ENCODE measurements around the gene NCAPD3. TPM values are rescaled to one million over a fixed set of nuclear protein-coding genes. Genes with fewer than 3 reads are reported as not detected.
A peak's percentile ranks its signal among the peaks of the same experiment; 100 is the strongest.

NCAPD3 gene
- total RNA-seq, 2 experiments from 2014 or later = 125 to 136 TPM

DNA sequence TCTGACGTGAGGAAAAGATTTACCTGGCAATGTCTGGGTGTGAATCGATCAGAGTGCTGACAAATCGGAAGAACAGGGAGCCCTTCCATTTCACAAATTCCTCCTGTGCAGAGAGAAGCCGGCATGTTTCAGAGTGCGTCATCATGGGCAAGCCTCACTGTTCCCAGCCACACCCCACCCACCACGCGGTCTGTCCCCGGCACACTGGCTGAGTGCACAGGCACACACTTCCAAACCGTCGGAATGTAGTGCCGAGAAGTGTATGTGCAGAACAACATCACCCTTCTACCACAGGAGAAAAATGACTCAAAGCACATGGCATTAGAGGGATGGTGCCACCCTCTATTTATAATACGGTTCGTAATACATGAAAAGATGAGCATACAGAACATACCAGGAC, 47.5 kb downstream of the NCAPD3 start:
- H3K36me3 Mint-ChIP-seq (ENCODE audit: low read depth) = peaks cover 86% of the 10 kb centered on the region
- CTCF ChIA-PET = no interaction called here
- no peaks in the 10 kb centered on the region for H3K4me1 Mint-ChIP-seq (ENCODE audit: low read depth)
- H3K27me3 Mint-ChIP-seq (ENCODE audit: low read depth) = no peaks in the 10 kb centered on the region
- H3K4me3 Mint-ChIP-seq = no peak overlapping the region
- H3K27ac Mint-ChIP-seq = no peak overlapping the region
- DNase-seq (no peak), ATAC-seq (no peak)
- POLR2A ChIA-PET = no interaction called here
- no peaks in the 10 kb centered on the region for H3K9me3 Mint-ChIP-seq (ENCODE audit: insufficient read depth)

DNA sequence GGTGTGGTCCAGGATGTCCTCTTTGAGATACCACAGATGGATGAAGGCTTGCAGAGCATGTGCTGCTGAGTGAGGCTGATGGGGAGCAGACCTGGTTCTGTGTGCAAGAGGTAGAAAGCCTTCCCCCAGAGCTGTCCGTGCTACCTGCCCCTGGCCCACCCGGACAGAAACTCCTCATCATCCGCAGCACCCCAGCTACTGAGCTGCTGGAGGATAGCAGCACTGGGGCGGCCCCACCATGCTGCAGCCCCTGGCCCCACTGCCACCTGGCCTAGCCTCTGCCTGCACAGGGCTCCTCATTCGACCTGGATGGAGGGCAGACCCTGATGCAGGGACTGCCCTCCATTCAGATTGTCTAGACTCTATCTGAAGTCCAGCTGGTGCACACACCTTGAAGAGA, 50.5 kb downstream of the NCAPD3 start:
- ChIA-PET CTCF (no interaction called here), POLR2A (no interaction called here)
- H3K27me3 Mint-ChIP-seq (ENCODE audit: low read depth) = no peaks in the 10 kb centered on the region
- H3K36me3 Mint-ChIP-seq (ENCODE audit: low read depth) = peaks cover 82% of the 10 kb centered on the region
- no peak overlapping the region for H3K4me3 Mint-ChIP-seq
- no peaks in the 10 kb centered on the region for H3K4me1 Mint-ChIP-seq (ENCODE audit: low read depth)
- DNase-seq = no peak
- H3K9me3 Mint-ChIP-seq (ENCODE audit: insufficient read depth) = no peaks in the 10 kb centered on the region
- ATAC-seq = no peak
- H3K27ac Mint-ChIP-seq = no peak overlapping the region

DNA sequence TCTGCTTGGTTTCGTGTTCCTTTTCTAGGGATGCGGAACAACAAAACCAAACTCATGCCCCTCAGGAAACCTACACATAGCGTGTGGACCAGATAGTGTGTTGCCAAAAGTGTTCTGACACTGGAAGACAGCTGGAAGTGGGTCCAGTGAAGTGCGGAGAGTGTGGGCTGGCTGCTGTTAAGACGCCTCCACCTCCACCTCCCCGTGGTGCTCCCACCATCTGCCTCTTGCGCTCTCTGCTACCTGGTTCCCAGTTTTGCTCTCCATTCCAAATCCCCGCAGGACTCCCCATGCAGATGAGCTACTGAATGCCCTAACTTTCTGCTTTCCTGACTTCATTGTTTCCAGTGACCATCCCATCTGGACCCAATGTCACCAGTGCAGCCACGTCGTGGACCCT, 51.8 kb downstream of the NCAPD3 start:
- H3K36me3 Mint-ChIP-seq (ENCODE audit: low read depth) = peaks cover 84% of the 10 kb centered on the region

DNA sequence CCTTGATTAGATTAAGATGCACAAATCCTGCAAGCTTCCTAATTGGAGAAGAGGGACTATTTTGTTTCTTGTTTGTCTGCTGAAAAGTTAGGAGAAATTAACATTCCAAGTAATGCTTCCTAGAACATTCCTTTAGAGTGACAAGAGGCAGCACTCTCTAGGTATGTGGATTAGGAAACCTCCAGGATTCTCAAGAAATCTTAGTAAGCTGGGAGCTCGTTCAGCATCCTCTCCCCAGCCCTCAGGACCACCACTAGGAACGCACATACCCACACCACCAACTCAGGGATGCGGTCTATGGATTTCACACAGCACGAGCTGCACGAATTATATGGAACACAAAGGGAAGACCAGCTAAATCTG, 52.9 kb downstream of the NCAPD3 start:
- Mint-ChIP-seq H3K36me3 (ENCODE audit: low read depth) (peaks cover 76% of the 10 kb centered on the region), H3K27me3 (ENCODE audit: low read depth) (no peaks in the 10 kb centered on the region), H3K27ac (no peak overlapping the region), H3K9me3 (ENCODE audit: insufficient read depth) (no peaks in the 10 kb centered on the region), H3K4me3 (no peak overlapping the region), H3K4me1 (ENCODE audit: low read depth) (no peaks in the 10 kb centered on the region)
- no peak for ATAC-seq
- POLR2A ChIA-PET = no interaction called here
- CTCF ChIA-PET = no interaction called here
- DNase-seq = no peak

More for the DNA sequence above, 51.8 kb downstream of the NCAPD3 start:
- ATAC-seq (no peak), DNase-seq (no peak)
- Mint-ChIP-seq H3K4me3 (no peak overlapping the region), H3K9me3 (ENCODE audit: insufficient read depth) (no peaks in the 10 kb centered on the region), H3K4me1 (ENCODE audit: low read depth) (no peaks in the 10 kb centered on the region), H3K27ac (no peak overlapping the region), H3K27me3 (ENCODE audit: low read depth) (no peaks in the 10 kb centered on the region)
- ChIA-PET CTCF (no interaction called here), POLR2A (no interaction called here)

DNA sequence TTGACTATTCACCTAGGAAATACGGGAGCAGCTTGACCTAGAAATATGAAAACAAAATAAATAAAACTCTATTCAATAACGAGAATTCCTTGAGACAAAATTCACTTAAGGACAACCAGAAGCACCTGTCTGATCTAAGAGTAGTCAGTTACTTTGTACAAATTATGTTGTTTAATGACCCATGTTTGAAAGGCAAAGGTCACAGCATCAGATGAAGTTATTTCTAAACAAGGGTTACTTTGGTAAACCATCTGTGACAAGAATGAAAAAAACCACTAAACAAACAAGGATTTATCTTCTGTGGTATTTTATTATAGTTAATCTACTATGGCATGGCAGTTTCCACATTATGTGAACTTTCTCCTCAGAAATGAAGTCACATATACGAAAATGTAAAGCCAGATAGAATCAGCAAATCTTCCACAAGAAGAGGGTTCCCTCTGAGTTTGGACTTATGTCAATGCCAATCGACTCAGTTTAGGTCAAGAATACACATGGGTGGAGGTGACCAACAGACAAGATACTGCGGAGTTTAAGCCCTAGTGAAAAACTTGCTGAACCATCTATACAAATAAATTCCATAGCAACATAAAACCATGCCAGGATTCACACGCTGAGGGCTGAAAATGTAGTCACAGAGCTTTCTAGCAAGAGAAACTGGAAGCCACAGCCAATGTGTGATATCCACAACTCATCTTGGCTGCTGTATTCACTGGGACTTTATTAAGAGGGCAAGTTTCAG, 53.4 kb downstream of the NCAPD3 start:
- CTCF ChIA-PET = no interaction called here
- ATAC-seq (no peak), DNase-seq (no peak)
- POLR2A ChIA-PET = no interaction called here
- Mint-ChIP-seq H3K4me1 (ENCODE audit: low read depth) (no peaks in the 10 kb centered on the region), H3K9me3 (ENCODE audit: insufficient read depth) (no peaks in the 10 kb centered on the region), H3K36me3 (ENCODE audit: low read depth) (peaks cover 74% of the 10 kb centered on the region), H3K27ac (no peak overlapping the region), H3K4me3 (no peak overlapping the region), H3K27me3 (ENCODE audit: low read depth) (no peaks in the 10 kb centered on the region)

DNA sequence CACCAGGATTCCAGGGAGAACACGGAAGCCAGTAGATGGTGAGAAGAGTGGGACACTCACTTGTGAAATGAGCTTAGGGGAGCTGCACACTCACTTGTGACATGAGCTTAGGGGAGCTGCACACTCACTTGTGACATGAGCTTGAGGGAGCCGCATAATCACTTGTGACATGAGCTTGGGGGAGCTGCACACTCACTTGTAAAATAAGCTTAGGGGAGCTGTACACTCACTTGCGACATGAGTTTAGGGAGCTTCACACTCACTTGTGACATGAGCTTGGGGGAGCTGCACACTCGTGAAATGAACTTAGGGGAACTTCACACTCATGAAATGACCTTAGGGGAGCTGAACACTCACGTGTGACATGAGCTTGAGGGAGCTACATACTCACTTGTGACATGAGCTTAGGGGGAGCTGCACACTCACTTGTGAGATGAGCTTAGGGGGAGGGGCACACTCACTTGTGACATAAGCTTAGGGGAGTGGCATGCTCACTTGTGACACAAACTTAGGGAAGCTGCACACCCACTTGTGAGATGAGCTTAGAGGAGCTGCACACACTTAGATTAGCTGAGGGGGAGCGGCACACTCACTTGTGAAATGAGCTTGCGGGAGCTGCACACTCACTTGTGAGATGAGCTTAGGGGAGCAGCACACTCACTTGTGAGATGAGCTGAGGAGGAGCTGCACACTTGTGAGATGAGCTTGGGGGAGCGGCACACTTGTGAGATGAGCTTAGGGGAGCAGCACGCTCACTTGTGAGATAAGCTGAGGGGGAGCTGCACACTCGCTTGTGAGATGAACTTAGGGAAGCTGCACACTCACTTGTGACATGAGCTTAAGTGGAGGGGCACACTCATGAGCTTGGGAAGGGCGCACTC, 59.0 kb downstream of the NCAPD3 start:
- no peaks in the 10 kb centered on the region for H3K9me3 Mint-ChIP-seq (ENCODE audit: insufficient read depth)
- DNase-seq (no peak), ATAC-seq (no peak)
- H3K4me1 Mint-ChIP-seq (ENCODE audit: low read depth) = peaks cover 2% of the 10 kb centered on the region
- ChIA-PET CTCF (interaction anchor here (0.6 to 1.3 kb wide), 6 partner anchors 26 to 566 kb away, joined by 3 to 5 read pairs (median 4); no protein-coding TSS in a partner anchor), POLR2A (no interaction called here)
- no peaks in the 10 kb centered on the region for H3K27me3 Mint-ChIP-seq (ENCODE audit: low read depth)
- H3K4me3 Mint-ChIP-seq = no peak overlapping the region
- peak overlapping the region; percentile 31 for H3K27ac Mint-ChIP-seq
- H3K36me3 Mint-ChIP-seq (ENCODE audit: low read depth) = peaks cover 82% of the 10 kb centered on the region

DNA sequence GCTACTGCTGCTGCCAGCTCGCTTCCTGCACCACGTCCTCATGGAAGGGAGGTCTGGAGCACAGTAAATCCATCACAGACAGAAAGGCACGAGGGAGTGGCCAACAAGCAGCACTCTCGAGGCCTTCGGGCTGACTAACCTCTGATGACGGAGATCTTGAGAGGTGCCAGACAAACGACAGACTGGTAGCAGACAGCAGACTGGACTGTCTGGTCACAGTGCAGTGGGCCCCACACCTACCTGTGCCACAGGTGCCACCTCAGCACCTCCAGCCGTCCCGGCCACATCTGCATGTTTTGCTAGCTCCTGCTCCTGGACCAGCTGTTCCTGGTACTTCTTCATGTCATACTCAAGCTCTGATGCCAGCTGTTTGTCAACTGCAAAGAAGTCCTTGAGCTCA, 64.1 kb downstream of the NCAPD3 start:
- POLR2A ChIA-PET = no interaction called here
- DNase-seq (no peak), ATAC-seq (no peak)
- H3K9me3 Mint-ChIP-seq (ENCODE audit: insufficient read depth) = no peaks in the 10 kb centered on the region
- peaks cover 87% of the 10 kb centered on the region for H3K36me3 Mint-ChIP-seq (ENCODE audit: low read depth)
- CTCF ChIA-PET = no interaction called here
- no peak overlapping the region for H3K27ac Mint-ChIP-seq
- H3K27me3 Mint-ChIP-seq (ENCODE audit: low read depth) = no peaks in the 10 kb centered on the region
- no peak overlapping the region for H3K4me3 Mint-ChIP-seq
- peaks cover 2% of the 10 kb centered on the region for H3K4me1 Mint-ChIP-seq (ENCODE audit: low read depth)

DNA sequence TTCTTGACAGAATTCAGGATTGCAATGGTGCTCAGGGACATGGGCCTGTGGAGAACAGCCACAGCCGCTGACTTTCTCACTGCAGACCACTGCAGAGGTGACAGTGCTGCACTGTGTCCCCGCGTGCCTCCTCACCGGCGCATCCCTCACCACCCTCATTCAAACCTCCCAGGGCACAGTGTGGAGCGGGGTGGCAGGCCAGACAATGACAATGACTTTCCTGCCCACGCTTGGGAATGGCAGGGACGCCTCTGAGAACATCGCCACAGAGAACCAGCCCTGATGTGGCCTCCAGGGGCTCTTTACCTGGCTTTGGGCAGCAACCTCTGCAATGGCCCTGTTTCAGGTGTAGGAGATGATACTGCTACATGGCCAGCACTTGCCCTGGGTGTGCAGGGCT, 65.7 kb downstream of the NCAPD3 start:
- POLR2A ChIA-PET = no interaction called here
- H3K9me3 Mint-ChIP-seq (ENCODE audit: insufficient read depth) = no peaks in the 10 kb centered on the region
- H3K36me3 Mint-ChIP-seq (ENCODE audit: low read depth) = peaks cover 85% of the 10 kb centered on the region

DNA sequence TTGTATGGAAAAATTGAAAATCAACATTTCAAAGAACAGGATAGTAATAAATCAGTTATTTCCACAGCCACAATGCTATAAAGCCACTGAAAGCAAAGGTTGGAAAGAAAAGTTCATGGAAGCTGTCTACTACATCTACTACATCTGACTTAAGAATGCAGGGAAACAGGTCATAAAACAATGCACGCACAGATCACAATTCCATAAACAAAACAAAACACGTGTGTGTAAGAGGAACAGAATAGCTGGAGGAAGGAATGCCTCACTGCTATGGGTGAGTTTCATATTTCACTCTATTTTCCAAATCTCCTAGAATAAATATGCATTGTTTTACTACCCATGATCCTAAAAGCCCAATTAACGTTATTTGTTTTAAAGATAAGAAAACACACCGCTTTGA, 66.3 kb downstream of the NCAPD3 start:
- DNase-seq (no peak), ATAC-seq (no peak)
- CTCF ChIA-PET = no interaction called here
- no peaks in the 10 kb centered on the region for H3K27me3 Mint-ChIP-seq (ENCODE audit: low read depth)
- no peaks in the 10 kb centered on the region for H3K4me1 Mint-ChIP-seq (ENCODE audit: low read depth)
- H3K4me3 Mint-ChIP-seq = no peak overlapping the region
- no peaks in the 10 kb centered on the region for H3K9me3 Mint-ChIP-seq (ENCODE audit: insufficient read depth)
- H3K36me3 Mint-ChIP-seq (ENCODE audit: low read depth) = peaks cover 82% of the 10 kb centered on the region
- no peak overlapping the region for H3K27ac Mint-ChIP-seq
- POLR2A ChIA-PET = no interaction called here

More for the DNA sequence above, 65.7 kb downstream of the NCAPD3 start:
- ATAC-seq = no peak
- Mint-ChIP-seq H3K27ac (no peak overlapping the region), H3K4me3 (no peak overlapping the region), H3K4me1 (ENCODE audit: low read depth) (no peaks in the 10 kb centered on the region), H3K27me3 (ENCODE audit: low read depth) (no peaks in the 10 kb centered on the region)
- CTCF ChIA-PET = no interaction called here
- no peak for DNase-seq

DNA sequence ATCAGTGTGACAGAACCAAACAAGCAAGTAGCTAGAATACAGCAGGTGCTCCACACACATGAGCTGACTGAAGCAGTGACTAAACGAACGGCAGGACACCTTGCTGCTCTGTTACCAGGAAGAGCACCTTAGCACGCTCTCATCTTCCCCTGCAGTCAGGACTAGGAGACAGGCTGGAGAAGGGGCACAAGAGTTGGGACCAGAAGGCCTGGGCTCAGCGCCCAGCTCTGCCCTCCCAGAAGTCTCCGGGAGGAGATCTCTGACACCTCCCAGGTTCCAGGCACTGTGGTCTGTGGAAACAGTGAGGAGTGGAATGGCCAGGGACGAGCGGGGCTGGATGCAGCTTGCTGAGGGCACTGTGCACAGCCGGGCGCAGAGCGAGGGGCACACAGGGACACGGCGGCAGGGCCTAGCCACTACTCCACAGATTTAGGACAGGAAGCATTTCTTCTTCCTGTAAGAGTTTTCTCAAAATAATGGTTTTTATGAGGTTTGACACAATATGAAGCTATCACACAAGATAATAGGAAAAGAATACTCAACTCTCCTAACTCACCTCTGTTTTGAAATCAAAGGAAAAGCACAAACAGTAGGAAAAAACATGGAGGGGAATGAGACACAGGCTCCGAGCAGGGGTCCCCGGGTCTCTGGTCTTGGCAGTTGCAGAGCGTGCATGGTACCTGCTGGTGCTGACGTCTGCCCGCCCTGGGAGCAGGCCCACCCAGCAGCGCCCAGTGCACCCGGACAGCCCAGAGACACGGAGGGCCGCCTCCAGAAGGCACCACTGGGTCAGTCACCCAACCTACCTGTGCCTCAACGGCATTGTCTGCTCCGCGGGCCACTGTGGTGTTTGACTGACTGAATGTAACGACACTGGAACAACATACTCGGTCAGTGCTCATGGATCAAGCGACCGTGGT, 67.6 kb downstream of the NCAPD3 start:
- H3K27me3 Mint-ChIP-seq (ENCODE audit: low read depth) = no peaks in the 10 kb centered on the region
- peaks cover 82% of the 10 kb centered on the region for H3K36me3 Mint-ChIP-seq (ENCODE audit: low read depth)
- POLR2A ChIA-PET = no interaction called here
- CTCF ChIA-PET = interaction anchor here (1.0 to 1.3 kb wide), 2 partner anchors 52 to 106 kb away, joined by 3 to 4 read pairs; no protein-coding TSS in a partner anchor
- H3K27ac Mint-ChIP-seq = no peak overlapping the region
- ATAC-seq (no peak), DNase-seq (no peak)
- H3K4me1 Mint-ChIP-seq (ENCODE audit: low read depth) = no peaks in the 10 kb centered on the region
- H3K9me3 Mint-ChIP-seq (ENCODE audit: insufficient read depth) = no peaks in the 10 kb centered on the region
- H3K4me3 Mint-ChIP-seq = no peak overlapping the region

DNA sequence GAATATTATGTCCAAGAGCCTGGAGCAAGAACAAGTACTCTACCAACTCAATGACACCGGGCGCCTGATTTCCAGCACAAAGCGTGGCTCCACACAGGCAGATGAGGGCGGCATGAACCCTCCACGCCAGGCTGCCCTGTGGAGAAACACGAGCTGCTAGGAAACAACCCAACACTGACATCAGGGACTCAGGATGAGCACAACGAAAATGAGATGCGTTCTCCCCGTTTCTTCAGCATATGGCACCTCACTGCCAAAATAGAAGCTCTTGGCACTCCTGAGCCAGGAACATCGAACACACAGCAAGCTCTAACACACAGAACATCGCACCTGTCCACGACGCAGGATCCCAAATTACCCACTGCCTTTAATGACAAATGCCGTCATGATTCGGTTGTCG, 68.3 kb downstream of the NCAPD3 start:
- POLR2A ChIA-PET = no interaction called here
- Mint-ChIP-seq H3K27me3 (ENCODE audit: low read depth) (no peaks in the 10 kb centered on the region), H3K9me3 (ENCODE audit: insufficient read depth) (no peaks in the 10 kb centered on the region), H3K4me3 (no peak overlapping the region), H3K4me1 (ENCODE audit: low read depth) (no peaks in the 10 kb centered on the region), H3K27ac (no peak overlapping the region), H3K36me3 (ENCODE audit: low read depth) (peaks cover 81% of the 10 kb centered on the region)
- CTCF ChIA-PET = interaction anchor here (1.0 to 1.3 kb wide), 2 partner anchors 53 to 105 kb away, joined by 3 to 4 read pairs; no protein-coding TSS in a partner anchor
- DNase-seq (no peak), ATAC-seq (no peak)

DNA sequence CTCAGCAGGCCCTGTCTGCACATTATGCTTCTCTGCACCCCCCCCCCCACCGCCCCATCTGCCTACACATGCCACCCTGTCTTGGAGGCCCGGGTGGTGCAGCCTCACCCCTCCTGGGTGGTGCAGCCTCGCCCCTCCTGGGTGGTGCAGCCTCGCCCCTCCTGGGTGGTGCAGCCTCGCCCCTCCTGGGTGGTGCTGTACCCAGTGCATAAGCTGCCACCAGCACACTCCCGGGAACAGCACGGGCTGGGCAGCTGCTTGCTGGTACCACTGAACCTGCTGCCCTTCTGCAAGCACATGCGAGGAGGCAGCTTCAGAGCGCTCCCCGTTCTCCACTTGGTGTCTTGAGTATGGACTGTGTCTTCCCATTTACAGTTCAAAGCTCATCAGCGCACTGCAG, 69.3 kb downstream of the NCAPD3 start:
- Mint-ChIP-seq H3K9me3 (ENCODE audit: insufficient read depth) (no peaks in the 10 kb centered on the region), H3K27me3 (ENCODE audit: low read depth) (no peaks in the 10 kb centered on the region), H3K4me1 (ENCODE audit: low read depth) (no peaks in the 10 kb centered on the region), H3K27ac (no peak overlapping the region), H3K36me3 (ENCODE audit: low read depth) (peaks cover 71% of the 10 kb centered on the region), H3K4me3 (no peak overlapping the region)
- ChIA-PET POLR2A (no interaction called here), CTCF (no interaction called here)
- DNase-seq (no peak), ATAC-seq (no peak)

All from activated CD8-positive, alpha-beta T cell treated with anti-CD3 and anti-CD28 coated beads, Interleukin-2, amount 10 ng/mL, durations not matched to agents 7 days and 5 days (primary cell).